Measurements from ENCODE around the gene OLFML2B. TPM values are rescaled to one million over a fixed set of nuclear protein-coding genes. Genes with fewer than 3 reads are reported as not detected.

The OLFML2B gene
- total RNA-seq, 1 experiment from 2014 or later: 0.43 TPM

DNA sequence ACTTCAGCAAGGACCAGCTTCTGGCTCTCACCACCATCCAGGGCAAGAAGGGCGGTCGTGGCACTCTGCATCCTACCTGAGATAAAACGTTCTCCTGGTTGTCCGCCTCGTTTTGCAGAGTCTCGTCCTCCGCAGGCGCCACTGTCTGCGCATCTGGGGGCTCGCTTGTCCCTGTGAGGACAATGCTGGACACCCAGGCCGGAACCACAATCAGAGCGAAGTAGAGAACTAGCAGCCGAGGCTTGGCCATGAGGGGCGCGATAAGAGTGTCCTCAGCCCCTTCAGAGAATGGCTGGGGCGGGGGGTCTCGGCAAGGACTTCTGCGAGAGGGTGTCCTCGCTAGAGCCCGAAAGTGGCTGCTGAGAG is 505 bp downstream of the OLFML2B start:
- CTCF ChIA-PET: interaction anchor here (1.5 to 1.6 kb wide), 2 partner anchors 12 to 14 kb away, joined by 5 to 14 read pairs; no protein-coding TSS in a partner anchor
- Histone ChIP-seq H3K4me1 (no peaks in the 10 kb centered on the region; the same call in 1 of the 2 replicates), H3K9me3 (no peaks in the 10 kb centered on the region), H3K36me3 (ENCODE audit: control insufficient read depth, insufficient read depth, low read length) (no peaks in the 10 kb centered on the region), H3K4me3 (ENCODE audit: low read depth, low read length) (peak overlapping the region; percentile 55), H3K27me3 (replicated peaks; ENCODE audit: control insufficient read depth, insufficient read depth, low read length) (peaks cover 1% of the 10 kb centered on the region; the same call in 1 of the 2 replicates)
- intact Hi-C loops (cut with micrococcal nuclease; ENCODE audit: unreplicated experiment): loop anchor here (5.0 kb wide), 1 partner anchor 156 kb away; no protein-coding TSS in a partner anchor
- Mint-ChIP-seq H3K27ac (ENCODE audit: unreplicated experiment) (no peak overlapping the region), H3K9me3 (ENCODE audit: unreplicated experiment) (peaks cover 26% of the 10 kb centered on the region), H3K4me1 (ENCODE audit: low read depth, unreplicated experiment) (no peaks in the 10 kb centered on the region), H3K27me3 (ENCODE audit: insufficient read depth, unreplicated experiment) (peaks cover 6% of the 10 kb centered on the region), H3K4me3 (ENCODE audit: unreplicated experiment) (peak overlapping the region; percentile 78), H3K36me3 (ENCODE audit: insufficient read depth, unreplicated experiment) (no peaks in the 10 kb centered on the region)
- DNase-seq: no peak
- POLR2A ChIA-PET: interaction anchor here (0.6 kb wide), 1 partner anchor 49 kb away, joined by 4 read pairs; no protein-coding TSS in a partner anchor
- TF ChIP-seq, protein P1, sequence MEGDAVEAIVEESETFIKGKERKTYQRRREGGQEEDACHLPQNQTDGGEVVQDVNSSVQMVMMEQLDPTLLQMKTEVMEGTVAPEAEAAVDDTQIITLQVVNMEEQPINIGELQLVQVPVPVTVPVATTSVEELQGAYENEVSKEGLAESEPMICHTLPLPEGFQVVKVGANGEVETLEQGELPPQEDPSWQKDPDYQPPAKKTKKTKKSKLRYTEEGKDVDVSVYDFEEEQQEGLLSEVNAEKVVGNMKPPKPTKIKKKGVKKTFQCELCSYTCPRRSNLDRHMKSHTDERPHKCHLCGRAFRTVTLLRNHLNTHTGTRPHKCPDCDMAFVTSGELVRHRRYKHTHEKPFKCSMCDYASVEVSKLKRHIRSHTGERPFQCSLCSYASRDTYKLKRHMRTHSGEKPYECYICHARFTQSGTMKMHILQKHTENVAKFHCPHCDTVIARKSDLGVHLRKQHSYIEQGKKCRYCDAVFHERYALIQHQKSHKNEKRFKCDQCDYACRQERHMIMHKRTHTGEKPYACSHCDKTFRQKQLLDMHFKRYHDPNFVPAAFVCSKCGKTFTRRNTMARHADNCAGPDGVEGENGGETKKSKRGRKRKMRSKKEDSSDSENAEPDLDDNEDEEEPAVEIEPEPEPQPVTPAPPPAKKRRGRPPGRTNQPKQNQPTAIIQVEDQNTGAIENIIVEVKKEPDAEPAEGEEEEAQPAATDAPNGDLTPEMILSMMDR (IDR thresholded peaks at IDR 0.05; ENCODE audit: insufficient read depth in 1 of 2, low read depth in 1 of 2, low read length in 1 of 2, severe bottlenecking in 1 of 2, unreplicated experiment in 1 of 2): no peak
- no TSS peak for BruUV-seq (replicated peaks)

DNA sequence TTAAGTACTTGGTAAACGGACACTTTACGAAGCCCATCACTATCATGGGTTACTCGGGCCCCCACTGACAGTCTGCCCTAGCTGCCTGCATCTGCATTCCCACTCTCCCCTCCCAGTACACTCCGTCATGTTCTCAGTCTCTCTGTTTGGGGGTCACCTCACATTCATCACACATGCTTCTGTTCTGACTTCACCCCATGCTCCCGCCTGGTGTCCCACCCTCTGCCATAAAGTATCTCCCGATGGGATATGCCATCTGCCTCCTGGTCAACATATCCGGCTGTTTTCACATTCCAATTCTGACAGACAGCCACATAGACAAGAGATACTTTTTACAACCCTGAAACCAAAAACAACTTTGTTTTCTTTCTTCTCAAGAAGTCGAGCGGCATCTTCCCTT is 1.0 kb downstream of the OLFML2B start:
- H3K4me1 Mint-ChIP-seq (ENCODE audit: low read depth, unreplicated experiment): no peaks in the 10 kb centered on the region
- no TSS peak for BruUV-seq (replicated peaks)
- intact Hi-C loops (cut with micrococcal nuclease; ENCODE audit: unreplicated experiment): loop anchor here (5.0 kb wide), 1 partner anchor 155 kb away; no protein-coding TSS in a partner anchor
- H3K4me3 ChIP-seq (ENCODE audit: low read depth, low read length): no peak overlapping the region
- H3K27me3 ChIP-seq (replicated peaks; ENCODE audit: control insufficient read depth, insufficient read depth, low read length): peaks cover 1% of the 10 kb centered on the region; the same call in 1 of the 2 replicates
- H3K36me3 ChIP-seq (ENCODE audit: control insufficient read depth, insufficient read depth, low read length): no peaks in the 10 kb centered on the region
- peaks cover 6% of the 10 kb centered on the region for H3K27me3 Mint-ChIP-seq (ENCODE audit: insufficient read depth, unreplicated experiment)
- TF ChIP-seq, protein P1 (IDR thresholded peaks at IDR 0.05; ENCODE audit: insufficient read depth in 1 of 2, low read depth in 1 of 2, low read length in 1 of 2, severe bottlenecking in 1 of 2, unreplicated experiment in 1 of 2): no peak
- peaks cover 25% of the 10 kb centered on the region for H3K9me3 Mint-ChIP-seq (ENCODE audit: unreplicated experiment)
- H3K4me1 ChIP-seq: no peaks in the 10 kb centered on the region; the same call in 1 of the 2 replicates
- H3K27ac Mint-ChIP-seq (ENCODE audit: unreplicated experiment): no peak overlapping the region
- ChIA-PET POLR2A (no interaction called here), CTCF (no interaction called here)
- H3K36me3 Mint-ChIP-seq (ENCODE audit: insufficient read depth, unreplicated experiment): no peaks in the 10 kb centered on the region
- peak overlapping the region; percentile 20 for H3K4me3 Mint-ChIP-seq (ENCODE audit: unreplicated experiment)
- DNase-seq: no peak
- no peaks in the 10 kb centered on the region for H3K9me3 ChIP-seq

DNA sequence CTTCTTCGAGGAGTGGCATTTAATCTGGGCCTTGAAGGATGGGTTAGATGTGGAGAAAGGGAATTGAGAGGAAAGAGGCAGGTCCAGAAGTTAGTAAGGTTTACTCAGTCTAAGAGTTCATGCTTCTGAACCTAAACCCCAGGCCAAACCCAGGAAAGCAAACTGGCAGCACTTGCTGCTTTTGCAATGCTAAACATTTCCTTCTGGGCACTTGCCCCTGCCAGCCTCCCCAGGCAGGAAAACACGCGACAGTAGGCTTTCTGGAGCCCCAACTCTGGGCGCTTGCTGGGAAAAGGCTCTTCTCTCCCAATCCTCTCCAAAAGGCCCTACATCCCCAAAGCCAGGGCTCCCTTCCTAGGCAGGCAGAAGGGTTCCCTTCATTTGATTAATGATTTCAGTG is 2.5 kb downstream of the OLFML2B start:
- no peak overlapping the region for H3K27ac Mint-ChIP-seq (ENCODE audit: unreplicated experiment)
- peaks cover 4% of the 10 kb centered on the region; the same call in 1 of the 2 replicates for H3K27me3 ChIP-seq (replicated peaks; ENCODE audit: control insufficient read depth, insufficient read depth, low read length)
- H3K27me3 Mint-ChIP-seq (ENCODE audit: insufficient read depth, unreplicated experiment): peaks cover 4% of the 10 kb centered on the region
- ChIA-PET CTCF (no interaction called here), POLR2A (no interaction called here)
- H3K4me1 Mint-ChIP-seq (ENCODE audit: low read depth, unreplicated experiment): no peaks in the 10 kb centered on the region
- H3K4me3 Mint-ChIP-seq (ENCODE audit: unreplicated experiment): no peak overlapping the region
- no peaks in the 10 kb centered on the region for H3K36me3 Mint-ChIP-seq (ENCODE audit: insufficient read depth, unreplicated experiment)
- peaks cover 10% of the 10 kb centered on the region for H3K9me3 Mint-ChIP-seq (ENCODE audit: unreplicated experiment)
- no peaks in the 10 kb centered on the region for H3K36me3 ChIP-seq (ENCODE audit: control insufficient read depth, insufficient read depth, low read length)
- H3K4me3 ChIP-seq (ENCODE audit: low read depth, low read length): no peak overlapping the region
- intact Hi-C loops (cut with micrococcal nuclease; ENCODE audit: unreplicated experiment): loop anchor here (5.0 kb wide), 1 partner anchor 154 kb away; no protein-coding TSS in a partner anchor
- TF ChIP-seq, protein P1 (IDR thresholded peaks at IDR 0.05; ENCODE audit: insufficient read depth in 1 of 2, low read depth in 1 of 2, low read length in 1 of 2, severe bottlenecking in 1 of 2, unreplicated experiment in 1 of 2): no peak
- no peak for DNase-seq
- H3K4me1 ChIP-seq: no peaks in the 10 kb centered on the region; the same call in 1 of the 2 replicates
- H3K9me3 ChIP-seq: no peaks in the 10 kb centered on the region
- no TSS peak for BruUV-seq (replicated peaks)

Measured in Caco-2 (cell line).